ENCODE data around the gene NTSR1. TPM values are rescaled to one million over a fixed set of nuclear protein-coding genes. Genes with fewer than 3 reads are reported as not detected.
A peak's percentile ranks its signal among the peaks of the same experiment; 100 is the strongest.

NTSR1 gene
- total and polyA plus RNA-seq, 2 of the 13 experiments (the other 11 are each of a cell fraction or from before 2014, with no cell fraction given), result 0.09 to 0.12 TPM

DNA sequence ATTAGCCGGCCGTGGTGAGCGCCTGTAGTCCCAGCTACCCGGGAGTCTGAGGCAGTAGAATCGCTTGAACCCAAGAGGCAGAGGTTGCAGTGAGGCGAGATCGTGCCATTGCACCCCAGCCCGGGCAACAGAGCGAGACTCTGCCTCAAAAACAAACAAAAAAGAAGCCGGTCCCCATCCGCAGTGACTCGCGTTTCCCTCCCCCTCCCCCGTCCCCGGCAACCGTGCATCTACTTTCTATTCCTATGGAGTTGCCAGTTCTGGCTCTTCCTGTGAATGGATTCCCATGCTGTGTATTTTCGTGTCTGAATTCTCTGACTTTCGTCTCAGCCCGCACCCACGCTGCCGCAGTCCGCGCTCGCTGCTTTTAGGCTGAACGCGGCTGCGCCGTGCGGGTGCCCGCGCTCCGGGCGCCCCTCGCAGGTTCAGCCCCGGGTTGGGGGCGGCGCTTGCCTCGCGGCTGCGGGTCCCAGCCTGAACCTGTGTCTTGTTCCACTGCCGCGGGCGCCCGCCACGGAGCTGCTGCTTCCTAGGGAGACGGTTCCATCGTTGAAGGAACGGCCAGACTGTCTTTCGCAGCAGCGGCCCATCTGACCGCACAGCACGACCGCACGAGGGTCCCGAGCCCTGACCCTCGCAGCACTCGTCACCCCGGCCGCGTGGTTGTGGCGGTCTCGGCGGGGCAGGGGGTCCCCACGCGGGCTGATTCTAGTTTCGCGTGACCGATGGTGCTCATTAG is 86.6 kb downstream of the NTSR1 start (continued):
- 0 out of 2 replicates have a peak, but pooled peaks have one; percentile 54 for TF ChIP-seq MAF1 (CRISPR knock-in tag; IDR thresholded peaks at IDR 0.05; ENCODE audit: borderline replicate concordance)
- no peak; the same call in 1 of the 2 replicates for TF ChIP-seq ZNF800 (CRISPR knock-in tag; IDR thresholded peaks at IDR 0.05)
- TF ChIP-seq SKI (IDR thresholded peaks at IDR 0.05; ENCODE audit: partially characterized antibody), result peak; percentile 8
- TF ChIP-seq, protein P1, sequence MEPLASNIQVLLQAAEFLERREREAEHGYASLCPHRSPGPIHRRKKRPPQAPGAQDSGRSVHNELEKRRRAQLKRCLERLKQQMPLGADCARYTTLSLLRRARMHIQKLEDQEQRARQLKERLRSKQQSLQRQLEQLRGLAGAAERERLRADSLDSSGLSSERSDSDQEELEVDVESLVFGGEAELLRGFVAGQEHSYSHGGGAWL (CRISPR knock-in tag; IDR thresholded peaks at IDR 0.05), result peak; percentile 90
- TF ChIP-seq, protein P2, sequence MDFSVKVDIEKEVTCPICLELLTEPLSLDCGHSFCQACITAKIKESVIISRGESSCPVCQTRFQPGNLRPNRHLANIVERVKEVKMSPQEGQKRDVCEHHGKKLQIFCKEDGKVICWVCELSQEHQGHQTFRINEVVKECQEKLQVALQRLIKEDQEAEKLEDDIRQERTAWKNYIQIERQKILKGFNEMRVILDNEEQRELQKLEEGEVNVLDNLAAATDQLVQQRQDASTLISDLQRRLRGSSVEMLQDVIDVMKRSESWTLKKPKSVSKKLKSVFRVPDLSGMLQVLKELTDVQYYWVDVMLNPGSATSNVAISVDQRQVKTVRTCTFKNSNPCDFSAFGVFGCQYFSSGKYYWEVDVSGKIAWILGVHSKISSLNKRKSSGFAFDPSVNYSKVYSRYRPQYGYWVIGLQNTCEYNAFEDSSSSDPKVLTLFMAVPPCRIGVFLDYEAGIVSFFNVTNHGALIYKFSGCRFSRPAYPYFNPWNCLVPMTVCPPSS (IDR thresholded peaks at IDR 0.05), result no peak
- no peak for TF ChIP-seq YEATS2 (CRISPR knock-in tag; IDR thresholded peaks at IDR 0.05; ENCODE audit: borderline replicate concordance)
- no peak; the same call in 1 of the 2 replicates for TF ChIP-seq NR2F6 (IDR thresholded peaks at IDR 0.05)
- TF ChIP-seq NR2F6 (CRISPR knock-in tag; IDR thresholded peaks at IDR 0.05), result no peak
- peak; percentile 86 for TF ChIP-seq ZSCAN9 (CRISPR knock-in tag; IDR thresholded peaks at IDR 0.05; ENCODE audit: borderline replicate concordance)
- peak; percentile 54; the same call in 1 of the 2 replicates for TF ChIP-seq ZHX1 (CRISPR knock-in tag; IDR thresholded peaks at IDR 0.05; ENCODE audit: low read depth)
- TF ChIP-seq DMTF1 (CRISPR knock-in tag; IDR thresholded peaks at IDR 0.05), result no peak
- TF ChIP-seq HMG20B (CRISPR knock-in tag; conservative IDR thresholded peaks at IDR 0.05), result no peak
- TF ChIP-seq, protein P3, sequence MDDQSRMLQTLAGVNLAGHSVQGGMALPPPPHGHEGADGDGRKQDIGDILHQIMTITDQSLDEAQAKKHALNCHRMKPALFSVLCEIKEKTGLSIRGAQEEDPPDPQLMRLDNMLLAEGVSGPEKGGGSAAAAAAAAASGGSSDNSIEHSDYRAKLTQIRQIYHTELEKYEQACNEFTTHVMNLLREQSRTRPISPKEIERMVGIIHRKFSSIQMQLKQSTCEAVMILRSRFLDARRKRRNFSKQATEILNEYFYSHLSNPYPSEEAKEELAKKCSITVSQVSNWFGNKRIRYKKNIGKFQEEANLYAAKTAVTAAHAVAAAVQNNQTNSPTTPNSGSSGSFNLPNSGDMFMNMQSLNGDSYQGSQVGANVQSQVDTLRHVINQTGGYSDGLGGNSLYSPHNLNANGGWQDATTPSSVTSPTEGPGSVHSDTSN (CRISPR knock-in tag; IDR thresholded peaks at IDR 0.05; ENCODE audit: borderline replicate concordance), result 0 out of 2 replicates have a peak, but pooled peaks have one; percentile 43
- no peak; the same call in 1 of the 2 replicates for TF ChIP-seq NFKBIZ (CRISPR knock-in tag; IDR thresholded peaks at IDR 0.05)
- no peak for TF ChIP-seq IKZF1 (IDR thresholded peaks at IDR 0.05)
- TF ChIP-seq GATAD1 (CRISPR knock-in tag; IDR thresholded peaks at IDR 0.05), result no peak
- TF ChIP-seq REXO4 (CRISPR knock-in tag; IDR thresholded peaks at IDR 0.05; ENCODE audit: borderline replicate concordance), result no peak; the same call in 1 of the 2 replicates
- TF ChIP-seq ZNF660 (CRISPR knock-in tag; IDR thresholded peaks at IDR 0.05; ENCODE audit: borderline replicate concordance, low read depth), result 0 out of 2 replicates have a peak, but pooled peaks have one; percentile 70
